Ishikawa (cell line): ENCODE measurements around the gene NR6A1.

ENCODE experiments used
- CEBPB ChIP-seq: IDR thresholded peaks from 2 replicates; pipeline ENCODE4 v1.6.1; 2012
- CREB1 ChIP-seq: IDR thresholded peaks from 2 replicates; pipeline ENCODE4 v1.6.1; 2012; ENCODE audit warnings: low read depth
- EGR1 ChIP-seq: IDR thresholded peaks from 2 replicates; pipeline ENCODE4 v1.6.1; 2012
- EP300 ChIP-seq: IDR thresholded peaks from 2 replicates; pipeline ENCODE4 v1.6.1; 2012; ENCODE audit warnings: borderline replicate concordance
- FOXM1 ChIP-seq: IDR thresholded peaks from 2 replicates; pipeline ENCODE4 v1.6.1; 2012; ENCODE audit warnings: low read depth, borderline replicate concordance
- MAX ChIP-seq: IDR thresholded peaks from 2 replicates; pipeline ENCODE4 v1.6.1; 2012
- NFIC ChIP-seq: IDR thresholded peaks from 2 replicates; pipeline ENCODE4 v1.6.1; 2012
- RAD21 ChIP-seq: IDR thresholded peaks from 2 replicates; pipeline ENCODE4 v1.6.1; 2012; ENCODE audit warnings: low read depth
- REST ChIP-seq: IDR thresholded peaks from 2 replicates; pipeline ENCODE4 v1.6.1; 2012; ENCODE audit warnings: low read depth, mild to moderate bottlenecking
- TAF1 ChIP-seq: IDR thresholded peaks from 2 replicates; pipeline ENCODE4 v1.6.1; 2012; ENCODE audit warnings: low read depth, mild to moderate bottlenecking
- TEAD4 ChIP-seq: IDR thresholded peaks from 2 replicates; pipeline ENCODE4 v1.6.1; 2012
- USF1 ChIP-seq: IDR thresholded peaks from 2 replicates; pipeline ENCODE4 v1.6.1; 2012
- YY1 ChIP-seq: IDR thresholded peaks from 2 replicates; pipeline ENCODE4 v1.6.1; 2012; ENCODE audit warnings: low read depth
- ZBTB7A ChIP-seq: IDR thresholded peaks from 2 replicates; pipeline ENCODE4 v1.6.1; 2012; ENCODE audit warnings: low read depth

- TF ChIP-seq MAX (no peak), REST (no peak), RAD21 (no peak), CEBPB (no peak), EP300 (no peak), EGR1 (no peak), TEAD4 (no peak), YY1 (no peak), TAF1 (no peak), NFIC (no peak), FOXM1 (no peak), CREB1 (no peak), ZBTB7A (no peak), USF1 (no peak)
These were observed 15.1 kb downstream of the NR6A1 start for GRCh38 chr9:124756011-124756410.
